SK-N-MC (cell line): ENCODE data around the gene SMCO3.

Experiments
- EZH2 ChIP-seq: fragments of 200-600 bp; sonication (generic); IDR thresholded peaks from one replicate; pipeline ENCODE4 v1.6.1; 2017; ENCODE audit warnings: antibody characterized with exemption
- FOXP2 ChIP-seq: optimal IDR thresholded peaks from 2 replicates; pipeline ENCODE3; 2011; ENCODE audit warnings: mild to moderate bottlenecking, moderate library complexity; ENCODE audit not compliant: insufficient read depth; ENCODE audit errors: extremely low read length, control extremely low read depth
- POLR2AphosphoS5 ChIP-seq: IDR thresholded peaks from 2 replicates; pipeline ENCODE4 v1.6.1; 2012; ENCODE audit warnings: mild to moderate bottlenecking, low read depth, low read length, borderline replicate concordance

DNA sequence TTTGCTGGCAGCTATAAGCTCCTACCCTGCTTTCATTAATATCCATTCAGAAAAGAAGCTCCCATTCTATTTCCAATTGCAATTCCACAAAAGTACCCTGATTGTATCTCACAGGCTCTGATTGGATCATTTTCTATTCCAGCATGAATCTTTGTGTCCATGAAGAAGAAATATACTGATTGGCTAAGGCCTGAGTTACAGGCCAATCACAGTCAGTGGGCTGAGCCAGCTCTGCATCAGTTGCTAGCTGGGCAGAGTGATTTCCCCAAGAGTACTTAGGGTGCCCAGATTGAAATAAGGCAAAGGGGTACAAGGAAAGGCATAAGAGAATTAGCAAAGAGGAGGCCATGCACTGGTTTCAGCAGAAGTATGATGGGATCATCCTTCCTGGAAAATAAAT is 14.9 kb upstream of the SMCO3 start:
- TF ChIP-seq EZH2 (no peak), POLR2AphosphoS5 (no peak), FOXP2 (no peak)
